ENCODE results near the gene TMEM181. TPM values are rescaled to one million over a fixed set of nuclear protein-coding genes. Genes with fewer than 3 reads are reported as not detected.

Gene TMEM181
- total RNA-seq, 2 donors from 2014 or later = 21.2 to 21.8 TPM

DNA sequence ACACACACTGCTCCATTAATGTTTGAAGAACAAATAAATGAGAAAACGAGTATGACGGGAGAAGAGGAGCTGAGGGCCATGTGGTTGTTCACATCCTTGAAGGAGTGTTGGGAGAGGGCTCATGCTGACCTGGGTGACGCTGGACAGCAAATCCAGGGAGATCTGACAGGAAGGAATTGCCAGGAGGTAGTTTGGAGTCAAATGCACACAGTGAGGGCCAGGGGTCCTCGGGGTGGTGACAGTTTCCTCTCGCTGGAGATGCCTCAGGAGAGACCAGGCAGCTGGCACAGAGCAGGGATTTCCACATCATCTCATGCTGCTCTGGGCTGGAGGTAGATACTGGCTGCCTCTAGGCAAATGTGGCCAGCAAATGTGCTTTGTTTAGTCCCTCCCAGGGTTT is 2.0 kb upstream of the TMEM181 start:
- Histone ChIP-seq H3K4me3 (ENCODE audit: low read length) (no peak overlapping the region), H3K27ac (ENCODE audit: low read depth, low read length) (no peak overlapping the region), H3K9ac (ENCODE audit: extremely low read depth, low read length, poor library complexity, severe bottlenecking) (no peak overlapping the region), H3K27me3 (ENCODE audit: control insufficient read depth, insufficient read depth, low read length, poor library complexity, severe bottlenecking) (no peaks in the 10 kb centered on the region), H3K9me3 (ENCODE audit: control insufficient read depth, low read length) (no peaks in the 10 kb centered on the region), H3K4me1 (ENCODE audit: control insufficient read depth, insufficient read depth, low read length) (peaks cover 4% of the 10 kb centered on the region), H3K36me3 (ENCODE audit: control insufficient read depth, insufficient read depth, low read length) (no peaks in the 10 kb centered on the region)
- H3K36me3 Mint-ChIP-seq (ENCODE audit: low read depth) = no peaks in the 10 kb centered on the region
- no peak overlapping the region for H3K27ac Mint-ChIP-seq
- peaks cover 11% of the 10 kb centered on the region for H3K27me3 Mint-ChIP-seq (ENCODE audit: insufficient read depth)
- peaks cover 23% of the 10 kb centered on the region for H3K4me1 Mint-ChIP-seq
- no peak for DNase-seq
- no peaks in the 10 kb centered on the region for H3K9me3 Mint-ChIP-seq
- 89 to 92% methylated on average over 5 of the region's 5 CpGs for WGBS, 2 experiments (ENCODE audit: insufficient coverage in 1 of 2, insufficient read length in 1 of 2)
- no peak overlapping the region for H3K4me3 Mint-ChIP-seq
- TF ChIP-seq, protein P1, sequence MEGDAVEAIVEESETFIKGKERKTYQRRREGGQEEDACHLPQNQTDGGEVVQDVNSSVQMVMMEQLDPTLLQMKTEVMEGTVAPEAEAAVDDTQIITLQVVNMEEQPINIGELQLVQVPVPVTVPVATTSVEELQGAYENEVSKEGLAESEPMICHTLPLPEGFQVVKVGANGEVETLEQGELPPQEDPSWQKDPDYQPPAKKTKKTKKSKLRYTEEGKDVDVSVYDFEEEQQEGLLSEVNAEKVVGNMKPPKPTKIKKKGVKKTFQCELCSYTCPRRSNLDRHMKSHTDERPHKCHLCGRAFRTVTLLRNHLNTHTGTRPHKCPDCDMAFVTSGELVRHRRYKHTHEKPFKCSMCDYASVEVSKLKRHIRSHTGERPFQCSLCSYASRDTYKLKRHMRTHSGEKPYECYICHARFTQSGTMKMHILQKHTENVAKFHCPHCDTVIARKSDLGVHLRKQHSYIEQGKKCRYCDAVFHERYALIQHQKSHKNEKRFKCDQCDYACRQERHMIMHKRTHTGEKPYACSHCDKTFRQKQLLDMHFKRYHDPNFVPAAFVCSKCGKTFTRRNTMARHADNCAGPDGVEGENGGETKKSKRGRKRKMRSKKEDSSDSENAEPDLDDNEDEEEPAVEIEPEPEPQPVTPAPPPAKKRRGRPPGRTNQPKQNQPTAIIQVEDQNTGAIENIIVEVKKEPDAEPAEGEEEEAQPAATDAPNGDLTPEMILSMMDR (conservative IDR thresholded peaks at IDR 0.05) = no peak

DNA sequence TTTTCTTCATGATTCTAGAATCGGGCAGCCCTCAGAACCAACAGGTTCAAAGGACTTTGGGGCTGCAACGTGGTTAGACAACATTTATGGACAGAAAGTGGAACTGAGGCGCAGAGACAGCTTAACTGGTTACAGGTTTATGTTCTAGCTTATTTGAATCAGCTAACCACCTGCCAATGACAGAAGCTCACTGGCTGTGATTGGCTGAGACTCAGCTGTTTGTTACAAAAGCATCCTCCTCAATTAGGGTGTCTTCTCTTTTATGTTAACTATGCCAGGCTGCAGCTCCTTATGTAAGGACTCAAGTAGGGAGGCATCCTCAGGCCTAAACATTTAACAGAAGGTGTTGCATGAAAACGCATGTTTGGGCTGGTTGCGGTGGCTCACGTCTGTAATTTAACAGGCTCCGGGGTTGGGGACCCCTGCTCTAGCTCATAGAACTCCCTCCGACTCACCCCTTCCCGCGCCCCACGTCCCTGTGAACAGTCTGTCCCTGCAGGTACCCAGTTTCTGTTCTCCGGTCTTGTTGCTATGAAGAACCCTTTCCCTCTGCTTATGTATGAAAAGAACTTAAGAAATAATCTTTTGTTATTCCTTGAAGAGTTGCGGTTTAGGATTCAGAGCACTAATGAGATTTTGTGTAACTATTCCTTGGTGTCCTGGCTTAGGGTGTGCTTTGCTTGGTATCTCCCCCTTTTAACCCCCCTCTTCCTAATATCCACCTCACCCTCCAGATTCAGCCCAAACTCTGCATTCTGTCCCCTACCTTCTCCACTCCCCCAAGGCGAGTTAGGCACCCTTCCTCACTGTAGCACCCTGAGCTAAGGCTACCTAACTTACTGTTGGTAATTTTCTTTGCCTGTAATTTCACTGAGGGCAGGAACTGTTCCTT is 1.2 kb upstream of the TMEM181 start:
- 92 to 95% methylated on average over 10 to 14 of the region's 14 CpGs for WGBS, 2 experiments (ENCODE audit: insufficient coverage in 1 of 2, insufficient read length in 1 of 2)
- Histone ChIP-seq H3K4me3 (ENCODE audit: low read length) (no peak overlapping the region), H3K36me3 (ENCODE audit: control insufficient read depth, insufficient read depth, low read length) (no peaks in the 10 kb centered on the region), H3K27me3 (ENCODE audit: control insufficient read depth, insufficient read depth, low read length, poor library complexity, severe bottlenecking) (no peaks in the 10 kb centered on the region), H3K4me1 (ENCODE audit: control insufficient read depth, insufficient read depth, low read length) (peaks cover 4% of the 10 kb centered on the region), H3K9ac (ENCODE audit: extremely low read depth, low read length, poor library complexity, severe bottlenecking) (no peak overlapping the region), H3K27ac (ENCODE audit: low read depth, low read length) (no peak overlapping the region), H3K9me3 (ENCODE audit: control insufficient read depth, low read length) (no peaks in the 10 kb centered on the region)
- peak overlapping the region; percentile 76 for H3K4me3 Mint-ChIP-seq
- no peak for DNase-seq
- TF ChIP-seq, protein P1 (conservative IDR thresholded peaks at IDR 0.05) = no peak
- peaks cover 11% of the 10 kb centered on the region for H3K27me3 Mint-ChIP-seq (ENCODE audit: insufficient read depth)
- H3K36me3 Mint-ChIP-seq (ENCODE audit: low read depth) = peaks cover 2% of the 10 kb centered on the region
- peaks cover 23% of the 10 kb centered on the region for H3K4me1 Mint-ChIP-seq
- no peaks in the 10 kb centered on the region for H3K9me3 Mint-ChIP-seq
- H3K27ac Mint-ChIP-seq = peak overlapping the region; percentile 52

DNA sequence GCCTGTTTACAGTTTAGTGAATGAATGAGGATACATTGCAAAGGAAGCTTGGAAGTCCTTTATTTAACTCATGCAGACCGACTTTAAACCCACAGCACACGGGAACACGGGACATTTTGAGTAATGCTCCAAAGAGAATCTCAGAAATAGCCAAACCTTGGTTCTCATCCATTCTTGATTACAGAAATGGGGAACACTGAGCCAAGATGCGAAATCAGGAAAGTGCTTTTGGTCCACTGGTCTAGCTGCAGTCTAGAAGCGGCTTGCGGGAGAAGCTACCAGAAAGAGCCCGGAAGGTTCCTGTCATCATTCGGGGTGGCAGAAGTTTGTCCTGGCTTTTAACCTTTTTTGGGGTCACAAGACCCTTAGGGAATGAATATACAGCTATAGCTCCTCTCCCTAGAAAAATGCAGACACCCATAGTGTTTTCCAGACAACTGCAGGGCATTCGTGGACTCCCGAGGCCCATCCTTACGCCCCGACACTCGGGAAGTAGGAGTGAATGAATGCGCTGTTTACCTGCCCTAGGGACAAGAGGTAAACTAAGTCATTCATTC is 475 bp upstream of the TMEM181 start:
- DNase-seq = no peak
- Histone ChIP-seq H3K36me3 (ENCODE audit: control insufficient read depth, insufficient read depth, low read length) (no peaks in the 10 kb centered on the region), H3K9ac (ENCODE audit: extremely low read depth, low read length, poor library complexity, severe bottlenecking) (peak overlapping the region; percentile 42), H3K4me1 (ENCODE audit: control insufficient read depth, insufficient read depth, low read length) (peaks cover 4% of the 10 kb centered on the region), H3K27me3 (ENCODE audit: control insufficient read depth, insufficient read depth, low read length, poor library complexity, severe bottlenecking) (no peaks in the 10 kb centered on the region), H3K9me3 (ENCODE audit: control insufficient read depth, low read length) (no peaks in the 10 kb centered on the region), H3K4me3 (ENCODE audit: low read length) (peak overlapping the region; percentile 91), H3K27ac (ENCODE audit: low read depth, low read length) (no peak overlapping the region)
- TF ChIP-seq, protein P1 (conservative IDR thresholded peaks at IDR 0.05) = no peak
- Mint-ChIP-seq H3K4me1 (peaks cover 23% of the 10 kb centered on the region), H3K27me3 (ENCODE audit: insufficient read depth) (peaks cover 11% of the 10 kb centered on the region), H3K36me3 (ENCODE audit: low read depth) (peaks cover 2% of the 10 kb centered on the region), H3K27ac (peak overlapping the region; percentile 52), H3K4me3 (peak overlapping the region; percentile 76), H3K9me3 (no peaks in the 10 kb centered on the region)
- WGBS, 2 experiments (ENCODE audit: insufficient coverage in 1 of 2, insufficient read length in 1 of 2) = 61 to 87% methylated on average over 8 to 14 of the region's 14 CpGs

Data from endodermal cell (in vitro differentiated cells).